Caco-2 (cell line): ENCODE results near the gene HDAC9. TPM values are rescaled to one million over a fixed set of nuclear protein-coding genes. Genes with fewer than 3 reads are reported as not detected.

ENCODE experiments used
- BruUV-seq: library from RNA; stranded (reverse); fragments of 400-500 nt; replicated peaks from 2 replicates; lab custom pipeline; 2021; lab: Mats Ljungman, UMichigan
- CTCF ChIA-PET: fragments of 300-600 bp; sonication (Branson Sonifier 250); formaldehyde crosslinking; loops from one replicate; lab custom pipeline; 2022; ENCODE audit warnings: antibody characterized with exemption; lab: Charles Lee
- POLR2A ChIA-PET: fragments of 300-600 bp; sonication (Branson Sonifier 250); formaldehyde crosslinking; loops from one replicate; lab custom pipeline; 2022; ENCODE audit warnings: antibody characterized with exemption; lab: Charles Lee
- DNase-seq, 2 experiments: peaks; one replicate each; pipeline versions ENCODE4 v3.0.0 to v3.0.0-alpha.2; 2020 to 2022
- H3K27me3 ChIP-seq: replicated peaks from 2 replicates; pipeline ENCODE4 v1.6.0; 2011; ENCODE audit warnings: low read length; ENCODE audit not compliant: control insufficient read depth, insufficient read depth
- H3K36me3 ChIP-seq: 2 replicates; pipeline ENCODE4 v1.5.1; 2011; ENCODE audit warnings: low read length; ENCODE audit not compliant: control insufficient read depth, insufficient read depth
- H3K4me1 ChIP-seq: fragments of 250-450 bp; sonication (Bioruptor Pico); 2 replicates; pipeline ENCODE4 v1.5.1; 2020; ENCODE audit warnings: mild to moderate bottlenecking
- H3K4me3 ChIP-seq: 2 replicates; pipeline ENCODE4 v1.5.1; 2011; ENCODE audit warnings: low read depth, mild to moderate bottlenecking, control low read depth, low read length
- H3K9me3 ChIP-seq: fragments of 250-450 bp; sonication (Bioruptor Pico); 2 replicates; pipeline ENCODE4 v1.5.1; 2020; ENCODE audit warnings: mild to moderate bottlenecking, moderate library complexity
- H3K27ac Mint-ChIP-seq: one replicate; pipeline ENCODE4 v1.8.0; 2022; ENCODE audit warnings: mixed read lengths; ENCODE audit not compliant: unreplicated experiment
- H3K27me3 Mint-ChIP-seq: one replicate; pipeline ENCODE4 v1.8.0; 2022; ENCODE audit warnings: mixed read lengths; ENCODE audit not compliant: insufficient read depth, unreplicated experiment
- H3K36me3 Mint-ChIP-seq: one replicate; pipeline ENCODE4 v1.8.0; 2022; ENCODE audit warnings: mild to moderate bottlenecking, mixed read lengths; ENCODE audit not compliant: insufficient read depth, unreplicated experiment
- H3K4me1 Mint-ChIP-seq: one replicate; pipeline ENCODE4 v1.8.0; 2022; ENCODE audit warnings: low read depth, mixed read lengths; ENCODE audit not compliant: unreplicated experiment
- H3K4me3 Mint-ChIP-seq: one replicate; pipeline ENCODE4 v1.8.0; 2022; ENCODE audit warnings: mild to moderate bottlenecking, moderate library complexity, mixed read lengths; ENCODE audit not compliant: unreplicated experiment
- H3K9me3 Mint-ChIP-seq: one replicate; pipeline ENCODE4 v1.8.0; 2022; ENCODE audit warnings: mixed read lengths; ENCODE audit not compliant: unreplicated experiment
- CTCF ChIP-seq, 2 experiments: fragments of 200-600 bp in 1 of 2; IDR thresholded peaks; 1 replicate in 1 of 2; 2 replicates in 1 of 2; pipeline versions ENCODE4 v1.5.1 to v1.8.0; 2011 to 2022; ENCODE audit warnings: antibody characterized with exemption in 1 of 2, control low read depth in 1 of 2, inconsistent platforms in 1 of 2, low read depth in 1 of 2, low read length in 1 of 2, mild to moderate bottlenecking in 1 of 2, moderate library complexity in 1 of 2; ENCODE audit not compliant: insufficient read depth in 1 of 2, severe bottlenecking in 1 of 2, unreplicated experiment in 1 of 2
- intact Hi-C: fragments of 100-400 bp; cut with micrococcal nuclease; formaldehyde crosslinking; loops from one replicate; pipeline ENCODE4 v1.10.0; 2022; ENCODE audit not compliant: unreplicated experiment
- total RNA-seq: library from RNA; stranded (reverse); gene quantifications from 2 replicates; pipeline ENCODE4 v1.2.3, GENCODE V29; 2022

HDAC9 gene
- total RNA-seq, 1 experiment from 2014 or later = 0.27 TPM

DNA sequence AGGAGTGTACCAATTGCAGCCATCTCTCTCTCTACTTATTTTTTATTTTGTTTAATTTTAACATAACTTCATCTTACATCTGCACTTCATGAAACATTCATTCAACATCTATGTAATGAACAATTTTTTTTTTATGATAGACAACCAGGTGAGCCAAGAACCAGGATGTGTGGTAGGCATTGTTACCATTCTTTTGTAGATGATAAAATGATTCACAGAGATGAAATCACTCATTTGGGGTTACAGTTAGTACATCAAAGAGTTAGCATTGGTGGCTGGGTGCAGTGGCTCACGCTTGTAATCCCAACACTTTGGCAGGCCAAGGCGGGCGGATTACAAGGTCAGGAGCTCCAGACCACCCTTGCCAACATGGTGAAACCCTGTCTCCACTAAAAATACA, 127.8 kb downstream of the HDAC9 start:
- TF ChIP-seq CTCF (IDR thresholded peaks at IDR 0.05; ENCODE audit: insufficient read depth in 1 of 2, low read depth in 1 of 2, low read length in 1 of 2, severe bottlenecking in 1 of 2, unreplicated experiment in 1 of 2) = no peak
- H3K36me3 Mint-ChIP-seq = no peaks in the 10 kb centered on the region
- H3K27me3 Mint-ChIP-seq = no peaks in the 10 kb centered on the region
- no peak overlapping the region for H3K4me3 Mint-ChIP-seq
- DNase-seq = no peak
- Histone ChIP-seq H3K4me3 (no peak overlapping the region), H3K36me3 (no peaks in the 10 kb centered on the region), H3K9me3 (no peaks in the 10 kb centered on the region), H3K27me3 (no peaks in the 10 kb centered on the region), H3K4me1 (no peaks in the 10 kb centered on the region)
- intact Hi-C loops = no loop called here
- ChIA-PET CTCF (no interaction called here), POLR2A (no interaction called here)
- no peak overlapping the region for H3K27ac Mint-ChIP-seq
- no peaks in the 10 kb centered on the region for H3K9me3 Mint-ChIP-seq
- no TSS peak for BruUV-seq
- no peaks in the 10 kb centered on the region for H3K4me1 Mint-ChIP-seq

- Mint-ChIP-seq H3K4me3 (no peak overlapping the region), H3K27me3 (no peaks in the 10 kb centered on the region), H3K27ac (no peak overlapping the region), H3K4me1 (no peaks in the 10 kb centered on the region), H3K9me3 (no peaks in the 10 kb centered on the region), H3K36me3 (no peaks in the 10 kb centered on the region)
- Histone ChIP-seq H3K36me3 (no peaks in the 10 kb centered on the region), H3K4me1 (no peaks in the 10 kb centered on the region), H3K9me3 (no peaks in the 10 kb centered on the region), H3K4me3 (no peak overlapping the region), H3K27me3 (no peaks in the 10 kb centered on the region)
- BruUV-seq = no TSS peak
- POLR2A ChIA-PET = no interaction called here
- CTCF ChIA-PET = interaction anchor here (0.6 kb wide), 1 partner anchor 1974 kb away, joined by 4 read pairs; no protein-coding TSS in a partner anchor
- TF ChIP-seq CTCF (IDR thresholded peaks at IDR 0.05; ENCODE audit: insufficient read depth in 1 of 2, low read depth in 1 of 2, low read length in 1 of 2, severe bottlenecking in 1 of 2, unreplicated experiment in 1 of 2) = no peak
- intact Hi-C loops = no loop called here
- DNase-seq = no peak
Observed at GRCh38 chr7:18624459-18624858, 128.9 kb downstream of the HDAC9 start.

DNA sequence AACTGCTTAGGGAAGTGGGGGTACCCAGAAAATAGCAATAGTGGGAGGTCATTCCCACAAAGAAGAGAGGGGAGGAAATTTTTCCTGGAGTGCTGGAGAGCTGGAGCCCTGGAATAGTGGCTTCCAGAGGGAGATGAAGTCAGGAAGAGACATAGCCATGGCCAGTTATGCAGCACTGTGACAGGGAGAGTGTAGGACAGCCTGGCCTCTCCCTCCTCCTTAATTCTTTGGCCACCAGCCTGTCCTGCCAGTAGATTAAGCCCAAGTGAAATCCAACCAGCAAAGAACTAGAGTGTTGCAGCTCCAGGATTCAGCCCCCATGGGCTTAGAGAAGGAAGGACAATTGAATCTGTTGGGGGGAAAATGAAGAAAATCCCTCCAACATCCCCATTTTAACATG, 130.5 kb downstream of the HDAC9 start:
- POLR2A ChIA-PET = no interaction called here
- H3K4me1 ChIP-seq = no peaks in the 10 kb centered on the region
- H3K36me3 ChIP-seq = no peaks in the 10 kb centered on the region

More for the DNA sequence above, 130.5 kb downstream of the HDAC9 start:
- CTCF ChIA-PET = no interaction called here
- H3K27ac Mint-ChIP-seq = no peak overlapping the region
- no peak overlapping the region for H3K4me3 Mint-ChIP-seq
- no peaks in the 10 kb centered on the region for H3K9me3 Mint-ChIP-seq
- no peak for TF ChIP-seq CTCF (IDR thresholded peaks at IDR 0.05; ENCODE audit: insufficient read depth in 1 of 2, low read depth in 1 of 2, low read length in 1 of 2, severe bottlenecking in 1 of 2, unreplicated experiment in 1 of 2)
- no peaks in the 10 kb centered on the region for H3K4me1 Mint-ChIP-seq
- no peaks in the 10 kb centered on the region for H3K9me3 ChIP-seq
- H3K27me3 ChIP-seq = no peaks in the 10 kb centered on the region
- no peak overlapping the region for H3K4me3 ChIP-seq
- BruUV-seq = no TSS peak
- H3K36me3 Mint-ChIP-seq = no peaks in the 10 kb centered on the region
- H3K27me3 Mint-ChIP-seq = no peaks in the 10 kb centered on the region
- DNase-seq = no peak
- intact Hi-C loops = no loop called here
